ENCODE results near the gene RXRG.
A peak's percentile ranks its signal among the peaks of the same experiment; 100 is the strongest.

Gene RXRG

DNA sequence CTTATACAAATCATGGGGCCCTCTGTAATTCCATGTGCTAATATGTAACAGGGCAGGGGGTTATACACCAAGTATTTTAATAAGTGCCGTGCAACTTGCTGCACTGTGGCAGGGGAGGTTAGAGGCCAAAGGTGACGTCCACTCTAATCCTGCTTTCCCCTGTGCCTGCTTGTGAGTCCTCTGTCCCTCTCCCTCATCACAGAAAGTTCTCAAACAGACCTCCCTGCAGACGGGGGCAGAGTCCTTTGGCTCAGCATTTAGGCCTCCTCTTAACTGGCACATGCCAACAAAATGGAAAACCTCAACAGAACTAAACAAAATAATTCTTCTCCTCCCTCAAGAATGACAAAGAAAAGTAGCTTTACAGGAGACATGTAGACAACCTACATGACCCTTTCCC is 2.9 kb downstream of the RXRG start:
- DNase-seq (no peak), ATAC-seq (replicated peaks) (no peak)
- H3K27me3 Mint-ChIP-seq = peaks cover 22 to 51% of the 10 kb centered on the region in 2 donors
- H3K36me3 Mint-ChIP-seq (ENCODE audit: insufficient read depth) = no peaks in the 10 kb centered on the region
- H3K27ac Mint-ChIP-seq = no peak overlapping the region
- no peak overlapping the region for H3K4me3 Mint-ChIP-seq
- H3K4me1 Mint-ChIP-seq (ENCODE audit: low read depth in 2 of 2) = no peaks in the 10 kb centered on the region
- H3K9me3 Mint-ChIP-seq = no peaks in the 10 kb centered on the region

DNA sequence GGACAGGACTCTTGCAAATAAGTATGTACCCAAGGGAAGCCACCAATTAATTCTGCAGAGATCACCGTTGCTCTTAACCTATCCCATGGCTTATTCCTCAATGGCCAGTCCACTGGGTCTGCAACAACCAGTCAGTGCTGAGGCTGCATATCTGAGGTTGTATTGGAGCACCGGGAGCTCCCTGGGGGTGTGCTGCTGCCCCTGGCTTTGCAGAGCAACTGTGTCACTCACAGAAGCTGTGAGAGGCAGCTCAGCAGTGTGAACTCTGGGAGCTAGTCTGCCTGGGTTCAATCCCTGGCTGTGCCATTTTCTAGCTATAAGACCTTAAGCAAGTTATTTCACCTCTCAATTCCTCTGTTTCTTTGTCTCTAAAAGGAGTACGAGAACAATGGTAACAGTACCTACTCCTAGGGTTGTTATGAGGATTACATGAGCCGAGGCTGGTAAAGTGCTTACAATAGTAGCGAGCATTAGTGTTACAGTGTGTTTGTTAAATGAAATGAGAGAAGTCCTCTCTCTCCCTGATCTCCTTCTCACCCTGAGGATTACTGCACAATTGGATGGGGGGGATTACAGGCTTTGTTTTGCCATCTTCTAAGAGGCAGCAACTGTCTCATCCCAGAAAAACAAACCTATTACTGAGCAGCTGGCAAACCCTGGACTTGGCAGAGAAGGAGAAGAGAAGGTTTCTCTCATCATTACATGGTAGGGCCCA is 3.6 kb downstream of the RXRG start:
- ATAC-seq (replicated peaks) = no peak
- H3K4me1 Mint-ChIP-seq (ENCODE audit: low read depth in 2 of 2) = no peaks in the 10 kb centered on the region
- no peak overlapping the region for H3K4me3 Mint-ChIP-seq
- H3K9me3 Mint-ChIP-seq = no peaks in the 10 kb centered on the region
- no peak overlapping the region for H3K27ac Mint-ChIP-seq
- peaks cover 30 to 53% of the 10 kb centered on the region in 2 donors for H3K27me3 Mint-ChIP-seq
- no peak for DNase-seq
- no peaks in the 10 kb centered on the region for H3K36me3 Mint-ChIP-seq (ENCODE audit: insufficient read depth)

DNA sequence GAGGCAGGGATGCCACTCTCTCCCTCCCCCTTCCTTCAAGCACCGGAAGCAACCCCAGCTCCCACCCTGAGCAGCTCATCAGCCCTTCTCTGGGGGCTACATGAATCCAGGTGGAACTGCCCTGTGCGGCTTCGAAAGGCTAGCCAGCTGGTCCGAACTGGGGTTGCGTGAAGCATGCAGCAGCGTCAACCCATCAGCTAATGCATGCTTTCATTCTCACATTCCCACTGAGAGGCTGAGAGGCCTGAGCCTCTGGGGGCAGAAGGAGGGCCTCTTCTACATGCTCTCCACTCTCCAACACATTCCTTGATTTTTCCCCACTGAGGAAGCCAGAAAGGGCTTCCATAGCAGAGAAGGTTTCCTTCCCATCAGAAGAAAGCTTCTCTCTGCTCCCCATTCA is 5.6 kb downstream of the RXRG start:
- DNase-seq (no peak), ATAC-seq (replicated peaks) (no peak)
- Mint-ChIP-seq H3K9me3 (no peaks in the 10 kb centered on the region), H3K27me3 (peaks cover 42 to 53% of the 10 kb centered on the region in 2 donors), H3K4me3 (no peak overlapping the region), H3K4me1 (ENCODE audit: low read depth in 2 of 2) (no peaks in the 10 kb centered on the region), H3K36me3 (ENCODE audit: insufficient read depth) (no peaks in the 10 kb centered on the region), H3K27ac (no peak overlapping the region)

DNA sequence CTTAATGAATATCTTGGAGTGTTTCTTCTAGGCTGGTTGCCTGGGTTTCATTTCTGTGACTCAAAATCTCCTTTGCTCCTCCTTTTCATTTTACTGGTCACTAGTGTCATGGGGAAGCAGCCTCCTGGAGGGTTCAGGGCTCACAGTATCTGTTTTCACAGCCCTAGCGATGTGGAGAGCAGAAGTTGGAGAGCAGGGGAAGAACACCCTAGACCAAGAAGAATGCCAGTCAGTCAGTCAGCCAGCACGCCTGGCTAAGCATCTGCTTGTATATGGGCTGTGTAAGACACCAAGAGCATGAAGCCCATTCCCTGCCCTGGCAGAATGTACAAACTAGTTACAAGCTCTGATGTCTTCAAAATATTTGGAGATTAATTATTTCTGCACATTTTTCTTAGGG is 7.9 kb downstream of the RXRG start:
- Mint-ChIP-seq H3K36me3 (ENCODE audit: insufficient read depth) (no peaks in the 10 kb centered on the region), H3K9me3 (no peaks in the 10 kb centered on the region), H3K4me1 (ENCODE audit: low read depth in 2 of 2) (no peaks in the 10 kb centered on the region), H3K27me3 (peaks cover 34 to 42% of the 10 kb centered on the region in 2 donors), H3K27ac (no peak overlapping the region), H3K4me3 (no peak overlapping the region)
- DNase-seq (no peak), ATAC-seq (replicated peaks) (no peak)

DNA sequence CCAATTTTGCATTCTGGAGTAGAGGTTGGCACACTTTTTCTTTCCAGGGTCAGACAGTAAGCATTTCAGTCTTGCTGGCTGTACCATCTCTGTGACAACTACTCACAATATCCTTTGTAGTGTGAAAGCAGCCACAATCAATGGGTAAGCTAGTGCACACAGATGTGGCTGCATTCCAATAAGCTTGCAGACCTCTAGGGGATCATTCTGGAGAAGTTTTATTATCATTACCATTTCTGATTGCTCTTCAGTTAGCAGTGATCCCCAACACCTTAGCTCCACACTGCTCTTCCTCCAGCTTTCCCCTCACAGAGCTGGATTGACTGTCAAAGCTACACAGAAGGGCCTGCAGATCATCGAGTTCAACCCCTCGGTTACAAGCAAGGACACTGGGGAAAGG is 9.1 kb downstream of the RXRG start:
- no peak for ATAC-seq (replicated peaks)
- Mint-ChIP-seq H3K9me3 (no peaks in the 10 kb centered on the region), H3K36me3 (ENCODE audit: insufficient read depth) (no peaks in the 10 kb centered on the region), H3K27ac (no peak overlapping the region), H3K4me3 (no peak overlapping the region), H3K4me1 (ENCODE audit: low read depth in 2 of 2) (no peaks in the 10 kb centered on the region), H3K27me3 (peaks cover 25 to 42% of the 10 kb centered on the region in 2 donors)
- no peak for DNase-seq

DNA sequence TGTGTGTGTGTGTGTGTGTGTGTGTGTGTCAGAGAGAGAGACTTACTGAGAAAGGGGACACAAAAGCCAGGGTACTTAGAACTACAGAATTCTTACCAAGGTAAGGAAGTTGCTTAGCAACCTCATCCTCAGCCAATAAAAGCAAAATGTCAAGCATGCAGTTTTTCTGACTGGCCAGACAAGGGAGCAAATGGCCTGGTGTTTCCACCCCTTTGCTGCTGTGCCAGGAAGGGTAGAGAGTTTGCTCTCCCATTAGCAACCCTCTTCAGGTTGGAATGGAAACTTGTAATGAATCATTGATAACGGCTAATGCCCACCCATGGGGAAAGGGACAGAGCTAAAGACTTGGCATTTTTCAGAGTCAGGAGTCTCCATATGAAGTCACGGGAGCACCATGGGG is 10.6 kb downstream of the RXRG start:
- H3K36me3 Mint-ChIP-seq (ENCODE audit: insufficient read depth) = no peaks in the 10 kb centered on the region
- no peak overlapping the region for H3K4me3 Mint-ChIP-seq
- H3K4me1 Mint-ChIP-seq (ENCODE audit: low read depth in 2 of 2) = no peaks in the 10 kb centered on the region
- DNase-seq = no peak
- no peak for ATAC-seq (replicated peaks)
- peaks cover 15 to 32% of the 10 kb centered on the region in 2 donors for H3K27me3 Mint-ChIP-seq
- H3K27ac Mint-ChIP-seq = no peak overlapping the region
- no peaks in the 10 kb centered on the region for H3K9me3 Mint-ChIP-seq

DNA sequence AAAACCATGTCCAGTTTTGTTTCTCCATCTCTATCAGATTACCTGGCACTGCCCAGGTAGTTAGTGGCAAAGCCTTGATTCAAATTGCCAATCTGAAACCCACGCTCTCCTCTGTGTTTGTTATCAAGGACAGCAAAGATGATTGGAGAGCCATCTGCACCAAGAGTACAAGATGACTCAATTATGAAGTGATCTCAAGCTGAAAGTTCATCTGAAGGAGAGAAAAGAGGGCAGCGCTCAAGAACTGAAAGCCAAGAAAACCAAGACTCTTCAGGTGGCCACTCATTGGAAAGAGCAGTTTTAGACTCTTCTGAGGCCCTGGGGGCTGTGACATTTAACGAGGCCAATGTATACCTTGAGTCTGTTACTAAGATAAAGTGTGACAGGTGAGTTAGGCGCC is 13.8 kb downstream of the RXRG start:
- DNase-seq (no peak), ATAC-seq (replicated peaks) (no peak)
- peaks cover 0 to 17% of the 10 kb centered on the region in 2 donors for H3K27me3 Mint-ChIP-seq
- no peak overlapping the region for H3K4me3 Mint-ChIP-seq
- no peak overlapping the region for H3K27ac Mint-ChIP-seq
- no peaks in the 10 kb centered on the region for H3K4me1 Mint-ChIP-seq (ENCODE audit: low read depth in 2 of 2)
- no peaks in the 10 kb centered on the region for H3K36me3 Mint-ChIP-seq (ENCODE audit: insufficient read depth)
- H3K9me3 Mint-ChIP-seq = no peaks in the 10 kb centered on the region

DNA sequence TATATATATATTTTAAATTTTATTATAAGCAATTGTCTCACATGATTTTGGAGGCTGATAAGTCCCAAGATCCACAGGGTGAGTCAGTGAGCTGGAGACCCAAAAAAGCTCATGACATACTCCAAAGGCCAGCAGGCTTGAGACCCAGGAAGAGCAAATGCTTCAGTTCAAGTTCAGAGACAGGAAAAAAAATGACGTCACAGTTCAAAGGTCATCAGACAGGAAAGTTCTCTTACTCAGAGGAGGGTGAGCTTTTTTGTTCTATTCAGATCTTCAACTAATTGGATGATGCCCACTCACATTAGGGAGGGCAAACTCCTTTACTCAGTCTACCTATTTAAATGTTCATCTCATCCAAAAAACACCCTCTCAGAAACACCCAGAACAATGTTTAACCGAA is 18.2 kb downstream of the RXRG start:
- no peak overlapping the region for H3K4me3 Mint-ChIP-seq
- H3K27ac Mint-ChIP-seq = no peak overlapping the region
- no peaks in the 10 kb centered on the region for H3K36me3 Mint-ChIP-seq (ENCODE audit: insufficient read depth)
- ATAC-seq (replicated peaks) (no peak), DNase-seq (no peak)
- peaks cover 0 to 7% of the 10 kb centered on the region in 2 donors for H3K27me3 Mint-ChIP-seq
- H3K4me1 Mint-ChIP-seq (ENCODE audit: low read depth in 2 of 2) = peaks cover 8 to 19% of the 10 kb centered on the region in 2 donors
- no peaks in the 10 kb centered on the region for H3K9me3 Mint-ChIP-seq

DNA sequence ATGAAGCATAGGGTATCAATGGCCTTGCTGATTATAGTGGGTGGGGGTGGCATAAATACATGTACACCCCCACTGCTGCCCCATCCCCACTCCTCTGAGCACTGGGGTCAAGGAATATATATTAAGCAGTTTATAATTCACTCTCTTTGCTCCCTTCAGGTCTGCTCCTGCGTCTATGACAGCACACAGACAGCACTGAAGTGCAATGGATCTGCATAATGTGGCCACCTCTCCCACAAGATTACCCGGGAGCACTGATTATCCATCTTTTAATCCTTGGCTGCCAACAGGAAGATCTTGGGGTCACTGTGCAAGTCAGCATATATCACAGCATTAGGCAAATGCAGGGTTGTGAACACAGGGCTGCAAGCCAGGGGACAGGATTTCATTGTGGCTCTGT is 19.3 kb downstream of the RXRG start:
- no peak for DNase-seq
- no peaks in the 10 kb centered on the region for H3K9me3 Mint-ChIP-seq
- no peak for ATAC-seq (replicated peaks)
- peaks cover 0 to 11% of the 10 kb centered on the region in 2 donors for H3K27me3 Mint-ChIP-seq
- H3K4me1 Mint-ChIP-seq (ENCODE audit: low read depth in 2 of 2) = peaks cover 8 to 19% of the 10 kb centered on the region in 2 donors
- peak overlapping the region in 1 of 2 donors; percentile 80 for H3K4me3 Mint-ChIP-seq
- H3K27ac Mint-ChIP-seq = peak overlapping the region; percentile 20 to 90
- no peaks in the 10 kb centered on the region for H3K36me3 Mint-ChIP-seq (ENCODE audit: insufficient read depth)

DNA sequence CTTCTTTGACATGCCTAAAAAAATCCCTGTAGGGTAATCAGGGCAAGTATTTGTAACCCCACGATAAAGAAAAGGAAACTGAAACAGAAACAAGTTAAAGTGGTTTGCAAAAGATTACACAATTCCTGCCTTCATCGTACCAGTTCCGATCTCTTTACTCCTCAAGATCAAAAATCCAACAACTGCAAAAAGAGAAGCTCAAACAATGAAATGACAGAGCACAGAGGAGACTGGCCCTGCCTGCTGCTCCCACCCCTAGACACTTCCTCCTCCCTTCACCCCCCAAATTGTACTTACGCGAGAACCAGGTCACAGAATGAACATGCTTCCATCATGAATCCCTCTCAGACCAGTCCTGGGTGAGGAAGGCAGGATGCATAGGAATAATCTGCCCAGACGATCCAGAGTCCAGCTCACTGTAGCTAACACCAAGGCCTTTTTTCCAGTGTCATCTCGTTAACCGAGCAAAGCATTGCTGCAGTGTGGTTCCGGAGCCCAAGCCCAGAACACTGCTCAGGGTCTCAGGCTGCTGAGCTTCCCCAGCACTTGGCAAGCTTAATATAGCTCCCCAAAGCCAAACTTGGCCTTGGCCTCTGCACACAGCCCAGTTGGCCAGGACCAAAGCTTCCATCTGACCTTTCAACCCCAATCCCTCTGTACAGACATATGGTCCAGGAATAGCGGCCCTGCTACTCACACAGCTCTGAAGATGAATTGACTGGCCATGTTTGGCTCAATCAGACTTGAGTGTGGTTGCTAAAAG is 20.3 kb downstream of the RXRG start:
- Mint-ChIP-seq H3K36me3 (ENCODE audit: insufficient read depth) (no peaks in the 10 kb centered on the region), H3K27ac (peak overlapping the region; percentile 83 to 90), H3K27me3 (peaks cover 0 to 21% of the 10 kb centered on the region in 2 donors), H3K9me3 (no peaks in the 10 kb centered on the region), H3K4me1 (ENCODE audit: low read depth in 2 of 2) (peaks cover 8 to 19% of the 10 kb centered on the region in 2 donors), H3K4me3 (peak overlapping the region; percentile 77 to 80)
- DNase-seq = no peak
- ATAC-seq (replicated peaks) = peak; percentile 78

DNA sequence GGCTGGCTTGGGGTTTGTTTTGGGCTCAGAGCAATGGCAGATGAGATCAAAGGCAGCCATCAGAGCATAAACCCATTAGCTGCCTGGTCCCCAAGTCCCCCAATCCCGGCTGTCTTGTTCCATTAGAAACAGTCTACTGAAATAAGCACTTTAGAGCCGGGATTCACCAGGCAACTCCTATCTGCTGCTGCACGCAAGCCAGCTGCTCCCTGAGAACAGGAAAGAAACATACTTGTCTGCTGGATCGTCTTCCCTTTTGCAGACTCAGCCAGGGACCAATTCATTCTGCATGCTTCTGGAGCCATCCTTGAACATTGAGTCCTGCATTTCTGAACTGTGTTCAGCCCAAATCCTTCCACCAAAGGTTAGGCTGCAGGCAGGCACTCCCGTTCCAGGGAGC is 21.8 kb downstream of the RXRG start:
- ATAC-seq (replicated peaks) (no peak), DNase-seq (no peak)
- Mint-ChIP-seq H3K36me3 (ENCODE audit: insufficient read depth) (no peaks in the 10 kb centered on the region), H3K4me1 (ENCODE audit: low read depth in 2 of 2) (peaks cover 8 to 19% of the 10 kb centered on the region in 2 donors), H3K27me3 (peaks cover 0 to 22% of the 10 kb centered on the region in 2 donors), H3K9me3 (no peaks in the 10 kb centered on the region), H3K27ac (peak overlapping the region in 1 of 2 donors; percentile 83), H3K4me3 (no peak overlapping the region)

DNA sequence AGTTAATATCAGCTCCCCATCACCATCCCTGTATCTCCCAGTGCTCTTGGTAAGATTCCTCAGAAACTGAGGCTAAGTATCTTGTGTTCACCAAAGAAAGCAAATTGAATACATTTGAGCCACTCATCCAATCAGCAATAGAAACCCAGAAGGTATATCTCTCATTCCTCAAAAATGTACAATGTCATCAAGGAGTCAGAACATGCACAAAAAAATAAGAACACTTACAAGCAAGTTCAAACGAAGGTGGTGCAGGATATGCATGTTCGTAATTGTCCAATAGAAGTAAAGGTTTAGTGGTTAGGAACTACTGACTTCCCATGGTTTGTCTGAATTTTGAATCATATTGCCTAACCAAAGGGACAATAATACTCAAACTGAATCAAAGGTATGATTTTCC is 24.3 kb downstream of the RXRG start:
- H3K9me3 Mint-ChIP-seq = no peaks in the 10 kb centered on the region
- no peak overlapping the region for H3K4me3 Mint-ChIP-seq
- no peak overlapping the region for H3K27ac Mint-ChIP-seq
- DNase-seq (no peak), ATAC-seq (replicated peaks) (no peak)
- H3K27me3 Mint-ChIP-seq = peaks cover 7 to 37% of the 10 kb centered on the region in 2 donors
- H3K4me1 Mint-ChIP-seq (ENCODE audit: low read depth in 2 of 2) = peaks cover 8 to 19% of the 10 kb centered on the region in 2 donors
- no peaks in the 10 kb centered on the region for H3K36me3 Mint-ChIP-seq (ENCODE audit: insufficient read depth)

DNA sequence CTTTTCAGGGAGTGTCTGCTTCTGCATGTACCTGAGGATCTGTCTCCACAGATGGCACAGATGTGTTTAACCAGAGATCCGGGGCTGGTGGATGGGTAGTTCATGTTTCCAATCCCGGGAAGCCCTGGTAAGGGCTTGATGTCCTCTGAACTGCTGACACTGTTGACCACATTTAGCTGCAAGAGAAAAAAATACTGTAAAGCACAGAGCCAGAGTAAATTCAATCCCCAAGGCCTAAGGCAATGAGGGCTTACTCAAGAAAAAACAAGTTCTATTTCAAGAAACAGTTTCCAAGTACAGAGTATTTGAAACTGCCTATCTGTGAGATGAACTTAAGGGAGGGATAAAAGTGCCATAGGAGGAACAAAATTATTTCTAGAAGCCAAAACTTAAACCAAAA is 25.1 kb downstream of the RXRG start:
- H3K4me3 Mint-ChIP-seq = no peak overlapping the region
- no peak for DNase-seq
- peaks cover 15 to 45% of the 10 kb centered on the region in 2 donors for H3K27me3 Mint-ChIP-seq
- no peaks in the 10 kb centered on the region for H3K9me3 Mint-ChIP-seq
- peaks cover 8 to 14% of the 10 kb centered on the region in 2 donors for H3K4me1 Mint-ChIP-seq (ENCODE audit: low read depth in 2 of 2)
- H3K36me3 Mint-ChIP-seq (ENCODE audit: insufficient read depth) = no peaks in the 10 kb centered on the region
- no peak for ATAC-seq (replicated peaks)
- H3K27ac Mint-ChIP-seq = no peak overlapping the region

DNA sequence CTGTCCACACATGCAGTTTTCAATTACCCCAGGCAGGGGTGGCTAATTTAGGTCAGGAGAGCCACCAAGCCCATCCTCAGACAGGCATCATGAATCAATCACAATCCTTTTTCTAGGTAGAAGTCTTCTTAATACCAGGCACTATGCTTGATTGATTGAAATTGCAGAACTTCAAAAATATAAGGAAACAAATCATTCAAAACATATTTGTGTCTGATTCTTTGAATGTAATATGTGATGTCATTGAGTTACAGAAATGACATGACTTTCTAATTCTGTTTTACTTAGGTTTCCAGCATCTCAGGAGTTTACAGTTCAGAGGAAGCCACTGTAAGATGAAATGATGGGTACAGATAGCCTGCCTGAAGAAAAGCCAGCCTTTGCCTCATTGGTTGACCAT is 26.7 kb downstream of the RXRG start:
- no peak overlapping the region for H3K27ac Mint-ChIP-seq
- no peak for ATAC-seq (replicated peaks)
- no peak for DNase-seq
- H3K27me3 Mint-ChIP-seq = peaks cover 26 to 56% of the 10 kb centered on the region in 2 donors
- no peak overlapping the region for H3K4me3 Mint-ChIP-seq
- H3K4me1 Mint-ChIP-seq (ENCODE audit: low read depth in 2 of 2) = peaks cover 0 to 5% of the 10 kb centered on the region in 2 donors
- no peaks in the 10 kb centered on the region for H3K9me3 Mint-ChIP-seq
- no peaks in the 10 kb centered on the region for H3K36me3 Mint-ChIP-seq (ENCODE audit: insufficient read depth)

All from effector memory CD8-positive, alpha-beta T cell (primary cell).